ENCODE results near the gene C4A.
"Not testable (repeated sequence)": the region's sequence is repeated elsewhere in the genome, so short reads cannot be mapped to it uniquely, and the experiment has no call there.

The C4A gene

DNA sequence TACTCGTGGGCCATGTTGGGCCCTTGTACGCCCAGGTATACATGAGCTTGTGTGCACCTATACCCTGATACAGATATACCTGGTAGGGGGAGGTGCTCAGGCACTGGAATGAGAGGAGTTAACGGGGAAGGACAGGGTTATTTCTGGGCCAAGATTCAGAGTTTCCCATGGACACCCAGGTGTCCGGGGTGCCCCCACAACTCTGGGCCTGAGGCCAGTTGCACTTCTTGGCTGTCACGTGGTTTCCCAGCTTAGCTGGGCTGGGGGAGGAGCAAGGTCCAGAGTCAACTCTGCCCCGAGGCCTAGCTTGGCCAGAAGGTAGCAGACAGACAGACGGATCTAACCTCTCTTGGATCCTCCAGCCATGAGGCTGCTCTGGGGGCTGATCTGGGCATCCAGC is at the start of gene C4A:
Gene C4A, plus strand, starts transcription at position 314 of the 400 bp plus-strand sequence. Its CDS starts 51 bp downstream, at position 365.
- not testable (repeated sequence) for ATAC-seq

DNA sequence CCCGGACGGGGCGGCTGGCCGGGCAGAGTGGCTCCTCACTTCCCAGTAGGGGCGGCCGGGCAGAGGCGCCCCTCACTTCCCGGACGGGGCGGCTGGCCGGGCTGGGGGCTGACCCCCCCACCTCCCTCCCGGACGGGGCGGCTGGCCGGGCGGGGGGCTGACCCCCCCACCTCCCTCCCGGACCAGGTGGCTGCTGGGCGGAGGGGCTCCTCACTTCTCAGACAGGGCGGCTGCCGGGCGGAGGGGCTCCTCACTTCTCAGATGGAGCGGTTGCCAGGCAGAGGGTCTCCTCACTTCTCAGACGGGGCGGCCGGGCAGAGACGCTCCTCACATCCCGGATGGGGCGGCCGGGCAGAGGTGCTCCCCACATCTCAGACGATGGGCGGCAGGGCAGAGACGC is 49.7 kb upstream of the C4A start:
- not testable (repeated sequence) for ATAC-seq

DNA sequence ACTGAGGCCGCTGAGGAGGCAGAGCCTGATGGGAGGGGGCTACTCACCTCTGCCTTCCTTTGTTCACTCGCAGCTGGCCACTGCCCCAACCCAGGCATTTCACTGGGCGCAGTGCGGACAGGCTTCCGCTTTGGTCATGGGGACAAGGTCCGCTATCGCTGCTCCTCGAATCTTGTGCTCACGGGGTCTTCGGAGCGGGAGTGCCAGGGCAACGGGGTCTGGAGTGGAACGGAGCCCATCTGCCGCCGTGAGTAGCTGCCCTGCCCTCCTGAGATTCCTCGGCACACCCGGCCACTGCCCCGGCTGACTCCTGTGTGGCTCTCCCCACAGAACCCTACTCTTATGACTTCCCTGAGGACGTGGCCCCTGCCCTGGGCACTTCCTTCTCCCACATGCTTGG is 48.3 kb upstream of the C4A start:
- no peak for ATAC-seq

DNA sequence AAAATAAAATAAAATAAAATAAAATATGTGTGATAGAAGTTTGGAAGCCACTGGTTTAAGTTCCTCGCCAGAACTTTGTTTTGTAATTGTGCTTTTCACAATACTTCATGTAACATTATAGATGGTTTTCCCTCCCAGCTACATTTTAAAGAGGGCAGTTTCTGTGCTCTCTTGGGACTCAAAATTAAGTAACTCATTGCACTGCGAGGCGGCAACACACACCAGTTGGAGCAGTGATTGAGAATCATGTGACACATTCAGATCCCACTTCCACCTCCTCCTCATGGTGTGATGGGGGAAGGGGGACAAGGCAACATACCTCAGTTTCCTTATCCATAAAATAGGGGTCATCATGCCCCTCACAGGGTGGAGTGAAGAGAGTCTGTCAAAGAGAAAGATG is 46.8 kb upstream of the C4A start:
- ATAC-seq = no peak

DNA sequence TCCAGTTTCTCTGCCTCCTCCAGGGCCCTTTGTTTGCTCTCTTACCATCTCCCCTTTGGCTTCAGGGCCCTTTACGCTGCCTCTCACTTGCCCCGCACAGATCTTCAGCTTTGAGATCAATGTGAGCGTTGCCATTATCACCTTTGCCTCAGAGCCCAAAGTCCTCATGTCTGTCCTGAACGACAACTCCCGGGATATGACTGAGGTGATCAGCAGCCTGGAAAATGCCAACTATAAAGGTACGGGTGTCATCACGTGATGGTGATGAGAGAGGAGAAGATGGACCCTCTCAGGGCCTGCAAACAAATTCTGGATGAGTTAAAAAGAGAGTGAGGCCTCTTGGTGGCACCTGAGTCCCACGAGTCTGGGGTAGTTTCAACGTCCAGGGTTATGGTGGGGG is 46.0 kb upstream of the C4A start:
- ATAC-seq = no peak

DNA sequence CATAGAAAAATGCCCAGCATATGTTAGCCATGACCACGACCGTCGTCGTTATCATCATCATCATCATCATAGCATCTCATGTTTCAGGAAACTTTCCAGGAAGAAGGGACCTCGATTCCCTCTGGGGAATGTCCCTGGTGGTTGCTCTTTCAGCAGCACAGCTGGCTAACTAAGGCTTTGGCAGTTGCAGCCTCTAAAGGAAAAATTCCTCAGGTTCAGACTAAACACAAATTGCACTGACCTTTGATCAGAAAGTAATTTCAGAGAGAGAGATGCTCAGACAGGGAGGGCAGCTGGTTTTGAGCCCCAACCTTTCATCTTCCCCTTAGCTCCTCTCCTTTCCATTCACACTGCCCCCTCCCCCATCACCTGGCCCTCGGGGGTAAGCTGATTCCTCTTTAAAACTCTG is 41.6 kb upstream of the C4A start:
- no peak for ATAC-seq

DNA sequence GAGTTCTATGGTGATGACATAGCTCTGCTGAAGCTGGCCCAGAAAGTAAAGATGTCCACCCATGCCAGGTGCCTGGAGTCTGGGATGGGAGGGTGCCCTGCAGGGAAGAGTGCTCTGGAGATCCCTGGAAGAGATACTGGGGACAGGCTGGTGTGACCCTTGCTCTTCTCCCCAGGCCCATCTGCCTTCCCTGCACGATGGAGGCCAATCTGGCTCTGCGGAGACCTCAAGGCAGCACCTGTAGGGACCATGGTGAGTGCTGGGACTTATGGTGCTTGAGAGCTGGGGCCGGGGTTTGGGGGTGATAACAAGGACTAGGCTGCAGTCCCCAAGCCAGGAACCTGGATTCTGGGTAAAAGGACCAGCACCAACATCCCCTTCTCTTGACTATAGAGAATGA is 38.1 kb upstream of the C4A start:
- no peak for ATAC-seq

DNA sequence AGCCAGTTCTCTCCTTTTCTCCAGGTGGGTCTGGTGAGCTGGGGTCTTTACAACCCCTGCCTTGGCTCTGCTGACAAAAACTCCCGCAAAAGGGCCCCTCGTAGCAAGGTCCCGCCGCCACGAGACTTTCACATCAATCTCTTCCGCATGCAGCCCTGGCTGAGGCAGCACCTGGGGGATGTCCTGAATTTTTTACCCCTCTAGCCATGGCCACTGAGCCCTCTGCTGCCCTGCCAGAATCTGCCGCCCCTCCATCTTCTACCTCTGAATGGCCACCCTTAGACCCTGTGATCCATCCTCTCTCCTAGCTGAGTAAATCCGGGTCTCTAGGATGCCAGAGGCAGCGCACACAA is 36.7 kb upstream of the C4A start:
- no peak for ATAC-seq

DNA sequence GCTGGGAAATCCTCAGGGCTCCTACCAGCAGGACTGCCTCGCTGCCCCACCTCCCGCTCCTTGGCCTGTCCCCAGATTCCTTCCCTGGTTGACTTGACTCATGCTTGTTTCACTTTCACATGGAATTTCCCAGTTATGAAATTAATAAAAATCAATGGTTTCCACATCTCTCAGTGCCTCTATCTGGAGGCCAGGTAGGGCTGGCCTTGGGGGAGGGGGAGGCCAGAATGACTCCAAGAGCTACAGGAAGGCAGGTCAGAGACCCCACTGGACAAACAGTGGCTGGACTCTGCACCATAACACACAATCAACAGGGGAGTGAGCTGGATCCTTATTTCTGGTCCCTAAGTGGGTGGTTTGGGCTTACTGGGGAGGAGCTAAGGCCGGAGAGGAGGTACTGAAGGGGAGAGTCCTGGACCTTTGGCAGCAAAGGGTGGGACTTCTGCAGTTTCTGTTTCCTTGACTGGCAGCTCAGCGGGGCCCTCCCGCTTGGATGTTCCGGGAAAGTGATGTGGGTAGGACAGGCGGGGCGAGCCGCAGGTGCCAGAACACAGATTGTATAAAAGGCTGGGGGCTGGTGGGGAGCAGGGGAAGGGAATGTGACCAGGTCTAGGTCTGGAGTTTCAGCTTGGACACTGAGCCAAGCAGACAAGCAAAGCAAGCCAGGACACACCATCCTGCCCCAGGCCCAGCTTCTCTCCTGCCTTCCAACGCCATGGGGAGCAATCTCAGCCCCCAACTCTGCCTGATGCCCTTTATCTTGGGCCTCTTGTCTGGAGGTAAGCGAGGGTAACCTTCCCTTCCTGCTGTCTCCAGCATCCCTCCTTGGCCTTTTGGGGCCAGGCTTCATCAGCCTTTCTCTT is 36.1 kb upstream of the C4A start, which contains the start of gene CFB:
Gene CFB, plus strand, starts transcription at position 589 of the 863 bp plus-strand sequence. Its CDS starts 127 bp downstream, at position 716.
- peak in 1 of 2 donors; percentile 14 for ATAC-seq

DNA sequence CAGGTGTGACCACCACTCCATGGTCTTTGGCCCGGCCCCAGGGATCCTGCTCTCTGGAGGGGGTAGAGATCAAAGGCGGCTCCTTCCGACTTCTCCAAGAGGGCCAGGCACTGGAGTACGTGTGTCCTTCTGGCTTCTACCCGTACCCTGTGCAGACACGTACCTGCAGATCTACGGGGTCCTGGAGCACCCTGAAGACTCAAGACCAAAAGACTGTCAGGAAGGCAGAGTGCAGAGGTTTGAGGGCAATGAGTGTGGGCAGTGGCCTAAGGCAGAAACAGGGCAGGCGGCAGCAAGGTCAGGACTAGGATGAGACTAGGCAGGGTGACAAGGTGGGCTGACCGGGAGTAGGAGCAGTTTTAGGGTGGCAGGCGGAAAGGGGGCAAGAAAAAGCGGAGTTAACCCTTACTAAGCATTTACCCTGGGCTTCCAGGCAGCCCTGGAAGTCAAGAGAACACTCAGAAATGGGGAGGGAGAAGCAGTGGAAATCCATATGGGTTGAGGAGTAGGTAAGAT is 35.4 kb upstream of the C4A start:
- ATAC-seq = no peak

DNA sequence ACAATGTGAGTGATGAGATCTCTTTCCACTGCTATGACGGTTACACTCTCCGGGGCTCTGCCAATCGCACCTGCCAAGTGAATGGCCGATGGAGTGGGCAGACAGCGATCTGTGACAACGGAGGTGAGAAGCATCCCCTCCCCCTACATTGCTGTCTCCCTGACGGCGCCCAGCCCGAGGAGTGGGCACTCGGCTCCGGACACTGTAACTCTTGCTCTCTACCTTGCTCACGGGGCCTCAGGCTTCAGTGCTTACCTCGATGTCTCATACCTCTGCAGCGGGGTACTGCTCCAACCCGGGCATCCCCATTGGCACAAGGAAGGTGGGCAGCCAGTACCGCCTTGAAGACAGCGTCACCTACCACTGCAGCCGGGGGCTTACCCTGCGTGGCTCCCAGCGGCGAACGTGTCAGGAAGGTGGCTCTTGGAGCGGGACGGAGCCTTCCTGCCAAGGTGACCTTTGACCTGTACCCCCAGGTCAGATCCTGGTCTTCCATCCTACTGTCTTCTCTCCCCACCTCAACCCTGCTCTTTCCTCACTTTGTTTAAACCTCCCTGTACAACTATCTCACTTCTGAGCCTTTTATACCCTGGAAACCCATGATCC is 34.7 kb upstream of the C4A start:
- ATAC-seq = no peak

DNA sequence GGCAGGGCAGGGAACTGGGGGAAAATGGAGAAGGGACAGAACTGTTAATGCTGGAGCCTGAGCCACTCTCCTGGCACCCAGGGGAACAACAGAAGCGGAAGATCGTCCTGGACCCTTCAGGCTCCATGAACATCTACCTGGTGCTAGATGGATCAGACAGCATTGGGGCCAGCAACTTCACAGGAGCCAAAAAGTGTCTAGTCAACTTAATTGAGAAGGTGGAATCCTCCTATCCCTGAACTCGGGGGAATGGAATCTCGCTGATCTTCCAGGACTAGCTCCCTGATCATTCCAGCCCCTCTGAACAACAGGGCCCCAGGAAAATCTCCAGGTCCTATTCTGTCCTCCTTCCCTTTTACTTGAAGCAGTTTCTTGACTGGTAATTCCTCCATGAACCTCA is 34.0 kb upstream of the C4A start:
- ATAC-seq = no peak

DNA sequence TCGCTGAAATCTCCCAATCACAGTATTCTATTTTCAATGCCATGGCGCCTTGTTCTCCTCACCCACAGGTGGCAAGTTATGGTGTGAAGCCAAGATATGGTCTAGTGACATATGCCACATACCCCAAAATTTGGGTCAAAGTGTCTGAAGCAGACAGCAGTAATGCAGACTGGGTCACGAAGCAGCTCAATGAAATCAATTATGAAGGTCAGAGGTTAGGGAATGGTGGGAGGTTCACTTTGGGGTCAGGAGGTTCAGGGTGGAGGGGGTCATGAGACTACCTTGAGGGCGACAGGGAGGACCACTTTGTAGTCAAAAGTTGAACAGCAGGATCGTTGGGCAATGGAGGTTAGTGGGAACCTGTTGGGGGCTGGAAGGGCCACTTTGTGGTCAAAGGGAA is 33.6 kb upstream of the C4A start:
- ATAC-seq = no peak

DNA sequence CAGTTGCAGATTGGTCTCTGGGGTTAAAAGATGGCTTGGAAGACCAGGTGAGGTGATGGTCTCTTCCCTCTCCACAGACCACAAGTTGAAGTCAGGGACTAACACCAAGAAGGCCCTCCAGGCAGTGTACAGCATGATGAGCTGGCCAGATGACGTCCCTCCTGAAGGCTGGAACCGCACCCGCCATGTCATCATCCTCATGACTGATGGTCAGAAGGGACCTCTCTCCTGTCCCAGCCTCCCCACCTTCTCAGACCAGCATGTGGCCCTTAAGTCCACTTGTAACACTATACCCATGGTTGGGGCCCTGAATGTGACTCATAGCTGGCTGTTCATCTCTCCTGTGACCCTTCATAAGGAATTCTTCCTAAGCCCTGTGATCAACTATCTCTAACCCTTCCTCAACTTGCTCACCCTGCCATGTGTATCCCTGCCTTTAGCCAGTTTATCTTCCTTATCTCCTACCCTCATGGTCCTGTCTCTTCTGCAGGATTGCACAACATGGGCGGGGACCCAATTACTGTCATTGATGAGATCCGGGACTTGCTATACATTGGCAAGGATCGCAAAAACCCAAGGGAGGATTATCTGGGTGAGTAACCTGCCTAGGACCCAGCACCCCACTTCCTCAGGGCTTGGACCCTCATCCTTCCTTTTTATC is 33.0 kb upstream of the C4A start:
- ATAC-seq = no peak

DNA sequence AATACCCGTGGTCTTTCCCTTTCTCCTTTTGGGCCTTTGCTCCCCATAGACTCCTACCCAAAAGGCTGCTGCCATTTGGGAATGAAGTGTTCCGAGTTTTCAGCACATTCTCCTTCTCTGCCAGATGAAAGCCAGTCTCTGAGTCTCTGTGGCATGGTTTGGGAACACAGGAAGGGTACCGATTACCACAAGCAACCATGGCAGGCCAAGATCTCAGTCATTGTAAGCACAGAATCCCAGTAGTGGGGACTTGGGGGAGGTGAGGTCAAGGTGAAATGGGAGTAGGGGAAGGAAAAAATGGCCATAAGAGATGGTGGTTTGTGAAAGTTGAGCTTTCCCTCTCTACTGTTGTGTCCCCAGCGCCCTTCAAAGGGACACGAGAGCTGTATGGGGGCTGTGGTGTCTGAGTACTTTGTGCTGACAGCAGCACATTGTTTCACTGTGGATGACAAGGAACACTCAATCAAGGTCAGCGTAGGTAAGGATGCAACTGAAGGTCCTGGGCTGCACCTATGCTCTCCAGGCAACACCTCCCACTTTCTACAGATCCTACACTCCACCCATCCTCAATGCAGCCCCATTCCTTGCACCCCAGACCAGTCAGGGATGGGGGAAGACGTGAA is 31.8 kb upstream of the C4A start:
- ATAC-seq = no peak

DNA sequence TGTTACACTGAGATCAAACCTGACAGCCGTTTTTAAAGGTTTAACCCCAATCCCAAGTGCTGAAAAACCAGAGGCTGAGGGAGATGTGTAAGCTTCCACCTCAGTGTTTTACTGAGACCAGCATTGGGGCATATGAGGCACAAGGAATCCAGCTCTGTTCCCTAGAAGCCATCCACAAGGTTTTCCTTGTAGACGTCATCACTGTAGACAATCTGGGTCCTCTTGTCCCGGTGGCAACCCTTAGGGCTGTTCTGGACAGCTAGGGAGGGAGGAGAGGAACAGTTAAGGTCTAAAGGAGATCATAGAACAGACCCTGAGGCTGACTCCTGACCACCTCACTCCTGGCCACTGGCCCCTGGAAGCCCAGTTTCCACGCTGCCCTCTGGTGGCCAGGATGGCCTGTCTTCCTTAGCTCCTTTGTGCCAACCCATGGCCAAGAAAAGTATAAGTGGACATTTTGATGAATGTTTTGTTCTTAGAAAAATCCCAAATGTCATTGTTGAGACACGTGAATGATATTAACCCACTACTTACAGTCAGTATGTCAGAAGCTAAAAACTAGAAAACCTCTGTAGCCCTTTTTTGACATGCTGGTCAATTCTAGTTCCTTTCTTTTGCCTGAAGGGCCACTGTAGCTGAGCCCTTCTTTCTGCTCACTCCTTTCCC is 29.6 kb upstream of the C4A start:
- ATAC-seq = peak; percentile 30 to 52

DNA sequence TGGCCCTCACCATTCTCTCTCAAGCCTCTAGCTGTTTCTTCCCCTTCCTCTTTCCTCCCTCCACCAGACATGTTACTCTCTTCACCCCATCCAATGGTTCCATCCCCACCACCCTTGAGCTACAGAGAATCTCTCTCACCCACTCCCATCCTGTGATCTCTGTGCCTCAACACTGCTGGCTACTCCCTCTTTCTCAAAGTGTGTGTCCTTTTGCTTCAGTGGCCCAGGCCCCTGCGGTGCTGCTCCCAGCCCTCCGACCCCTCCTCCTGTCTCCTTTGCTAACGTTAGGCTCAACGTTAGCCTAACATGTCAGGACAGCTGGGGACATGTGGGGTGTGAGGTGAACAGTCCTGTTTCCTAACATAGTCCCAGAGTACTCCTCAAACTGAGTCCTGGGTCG is 29.0 kb upstream of the C4A start:
- ATAC-seq = no peak

DNA sequence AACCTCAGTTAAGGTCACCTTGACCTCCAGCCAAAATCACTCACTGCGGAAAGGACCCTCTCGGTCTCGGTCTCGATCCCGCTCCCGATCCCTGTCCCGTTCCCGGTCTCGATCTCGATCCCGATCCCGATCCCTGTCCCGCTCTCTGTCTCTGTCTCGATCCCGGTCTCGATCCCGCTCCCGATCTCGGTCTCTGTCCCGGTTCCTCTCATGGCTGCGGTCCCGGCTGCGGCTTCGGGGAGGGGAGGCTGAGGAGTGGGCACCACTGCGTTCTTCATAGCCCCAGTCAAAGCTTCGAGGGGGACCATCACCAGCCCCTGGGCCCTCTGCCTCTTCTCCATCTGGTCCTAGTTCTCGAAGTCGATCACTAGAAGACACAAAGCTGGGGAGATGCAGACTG is 27.3 kb upstream of the C4A start:
- no peak for ATAC-seq

DNA sequence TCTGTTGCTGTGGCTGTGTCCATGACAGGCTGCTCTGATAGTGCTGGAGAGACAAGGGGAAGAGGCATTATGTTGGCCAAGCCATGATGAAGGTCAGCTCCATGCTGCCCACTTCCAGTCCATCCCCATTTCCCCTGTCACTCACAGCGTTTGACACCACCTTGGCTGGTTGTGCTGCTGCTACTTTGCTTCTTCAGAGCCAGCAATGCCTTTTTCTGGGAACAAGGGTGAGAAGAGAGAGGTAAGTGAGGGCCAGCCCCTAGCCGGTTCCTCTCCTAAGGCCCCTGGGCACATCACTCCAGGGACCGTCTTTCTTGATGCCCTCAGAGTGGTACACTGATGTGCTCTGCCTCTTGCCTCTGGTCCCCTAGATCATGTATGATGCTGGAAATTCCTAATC is 25.1 kb upstream of the C4A start:
- ATAC-seq = no peak

DNA sequence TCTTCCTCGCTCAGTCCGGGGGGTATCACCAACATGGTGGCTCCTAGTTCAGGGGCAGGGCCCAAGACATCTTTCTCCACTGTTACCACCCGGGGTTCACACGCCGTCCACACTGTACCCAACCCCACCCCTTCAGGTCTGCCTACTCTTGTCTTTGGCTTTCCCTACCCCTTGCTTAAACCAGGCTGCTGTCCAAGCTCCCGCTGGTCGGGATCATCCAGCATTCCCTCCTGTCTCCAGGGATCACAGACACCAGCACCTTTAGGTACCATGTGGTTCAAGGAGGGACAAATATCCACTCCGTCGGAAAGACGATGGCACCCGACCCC is 23.5 kb upstream of the C4A start:
- ATAC-seq = no peak

DNA sequence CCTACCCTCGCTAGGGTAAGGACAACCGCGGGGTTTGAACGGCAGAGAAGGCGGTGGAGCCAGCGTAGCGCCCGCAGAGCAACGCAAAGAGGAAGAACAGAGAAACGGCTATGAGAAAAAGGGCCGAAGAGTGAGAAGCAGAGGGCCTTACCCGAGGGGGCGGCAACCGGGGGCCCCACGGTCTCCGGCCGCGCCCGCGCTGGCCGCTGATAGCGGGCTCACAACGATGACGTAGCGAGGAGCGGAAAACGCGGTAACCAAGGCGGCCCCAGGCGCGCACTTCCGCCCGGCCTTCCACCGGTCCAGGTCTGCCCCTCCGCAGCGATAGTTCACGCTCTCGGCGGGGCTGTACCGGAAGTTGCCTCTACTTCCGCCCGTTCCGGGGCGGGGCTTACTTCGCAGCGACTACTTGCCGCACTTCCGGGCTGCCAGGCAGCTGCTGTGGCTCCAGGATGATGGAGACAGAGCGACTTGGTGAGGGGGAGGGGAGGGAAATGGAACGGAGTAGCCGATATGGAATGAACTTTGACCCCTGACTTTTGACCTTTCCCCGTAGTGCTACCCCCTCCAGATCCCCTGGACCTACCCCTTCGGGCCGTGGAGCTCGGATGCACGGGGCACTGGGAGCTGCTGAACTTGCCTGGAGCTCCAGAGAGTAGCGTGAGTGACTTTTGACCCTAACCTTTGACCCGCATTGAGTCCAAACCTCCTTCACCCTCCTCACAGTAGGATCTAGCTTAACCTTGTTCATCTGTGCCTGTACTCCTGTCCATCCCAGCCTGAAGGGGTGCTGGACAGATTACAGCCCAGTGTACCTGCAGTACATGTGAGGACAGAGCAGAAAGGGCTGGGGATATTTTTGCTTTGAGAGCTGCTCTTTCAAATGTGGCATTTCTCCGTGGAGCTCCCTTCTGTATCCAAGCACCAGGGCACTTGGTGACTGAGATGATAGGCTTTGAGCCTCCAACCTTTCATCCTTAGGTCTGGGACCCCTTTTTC is 22.8 kb upstream of the C4A start, which contains the start of the genes NELFE and SKIC2:
Gene NELFE, minus strand, starts transcription at position 231 of the 999 bp plus-strand sequence. CDS start 525 bp downstream, outside the sequence.
Gene SKIC2, plus strand, starts transcription at position 435 of the 999 bp plus-strand sequence. Its CDS starts 18 bp downstream, at position 453.
- peak; percentile 99 to 100 for ATAC-seq
